Right lobe of liver (tissue), 4 donors: Measurements from ENCODE around the gene KRTAP9-8.

Source experiments
- CTCF ChIP-seq, 4 donors: fragments of 200-600 bp in 3 of 4; fragments of 450-650 bp in 1 of 4; IDR thresholded peaks; one replicate each; pipeline versions ENCODE4 v1.5.1 to v1.8.0; 2016 to 2022; ENCODE audit warnings: antibody characterized with exemption in 4 of 4, mild to moderate bottlenecking in 2 of 4
- POLR2A ChIP-seq: fragments of 450-650 bp; IDR thresholded peaks from one replicate; pipeline ENCODE4 v1.6.1; 2017; ENCODE audit warnings: antibody characterized with exemption, mild to moderate bottlenecking
- donor health status: DM: no; HTN: no; CAD: no.
- donor health status: DM: no; HTN: no; CAD: no.
- donor health status: DM: no; HTN: yes; CAD: no.

- no peak for TF ChIP-seq CTCF (IDR thresholded peaks at IDR 0.05)
- no peak for TF ChIP-seq POLR2A
These were observed 22.1 kb upstream of the KRTAP9-8 start for GRCh38 chr17:41215681-41216080.
